SU-DHL-6 (cell line): ENCODE results near the gene RPA3.
A peak's percentile ranks its signal among the peaks of the same experiment; 100 is the strongest.

Experiments used
- H2AFZ ChIP-seq: fragments of 200-600 bp; sonication (generic); 2 replicates; pipeline ENCODE4 v1.6.1; 2014; ENCODE audit warnings: low read depth, mild to moderate bottlenecking, moderate library complexity, mixed read lengths, antibody characterized with exemption, low read length; ENCODE audit not compliant: severe bottlenecking
- H3F3A ChIP-seq: fragments of 200-600 bp; shearing (Covaris generic); 2 replicates; pipeline ENCODE4 v1.6.0; 2016; ENCODE audit warnings: antibody characterized with exemption, mild to moderate bottlenecking; ENCODE audit not compliant: insufficient read depth
- H3K27ac ChIP-seq: fragments of 200-600 bp; sonication (generic); 2 replicates; pipeline ENCODE4 v1.5.1; 2016; ENCODE audit warnings: low read depth, mild to moderate bottlenecking, low read length, moderate library complexity, mixed read lengths
- H3K27me3 ChIP-seq: fragments of 200-600 bp; sonication (generic), shearing (Covaris generic); 2 replicates; pipeline ENCODE4 v1.6.0; 2014; ENCODE audit warnings: mild to moderate bottlenecking, low read length
- H3K36me3 ChIP-seq: fragments of 200-600 bp; sonication (generic); 2 replicates; pipeline ENCODE4 v1.6.1; 2014; ENCODE audit warnings: mild to moderate bottlenecking, low read length, mixed read lengths
- H3K4me2 ChIP-seq: fragments of 300-600, 200-600 bp; shearing (Covaris generic), sonication (generic); 2 replicates; pipeline ENCODE4 v1.6.0; 2014; ENCODE audit warnings: low read length, low read depth, mild to moderate bottlenecking; ENCODE audit not compliant: poor library complexity, severe bottlenecking
- H3K4me3 ChIP-seq: fragments of 200-600 bp; sonication (generic); 2 replicates; pipeline ENCODE4 v1.5.1; 2014; ENCODE audit warnings: antibody characterized with exemption, low read length, mild to moderate bottlenecking, mixed read lengths; ENCODE audit not compliant: insufficient read depth, poor library complexity, severe bottlenecking
- H3K79me2 ChIP-seq: fragments of 200-600 bp; sonication (generic); 2 replicates; pipeline ENCODE4 v1.6.1; 2014; ENCODE audit warnings: mild to moderate bottlenecking, low read length, moderate library complexity; ENCODE audit not compliant: insufficient read depth
- H3K9ac ChIP-seq: fragments of 200-600 bp; sonication (generic); 2 replicates; pipeline ENCODE4 v1.7.0; 2014; ENCODE audit warnings: mild to moderate bottlenecking, low read length
- H3K9me2 ChIP-seq: fragments of 200-600 bp; sonication (generic); replicated peaks from 2 replicates; pipeline ENCODE4 v1.6.1; 2014; ENCODE audit warnings: low read length; ENCODE audit not compliant: insufficient read depth
- H3K9me3 ChIP-seq: fragments of 200-600 bp; sonication (generic); 2 replicates; pipeline ENCODE4 v1.6.1; 2014; ENCODE audit warnings: low read length, mixed read lengths; ENCODE audit not compliant: insufficient read depth
- H4K20me1 ChIP-seq: fragments of 200-600 bp; sonication (generic); 2 replicates; pipeline ENCODE4 v1.6.1; 2014; ENCODE audit warnings: low read depth, mild to moderate bottlenecking, antibody characterized with exemption, low read length, moderate library complexity, mixed read lengths
- CTCF ChIP-seq: fragments of 200-600 bp; sonication (generic); IDR thresholded peaks from one replicate; pipeline ENCODE4 v1.5.1; 2017; ENCODE audit warnings: antibody characterized with exemption, mild to moderate bottlenecking, low read length, moderate library complexity; ENCODE audit not compliant: insufficient read depth, poor library complexity, severe bottlenecking
- EZH2phosphoT487 ChIP-seq: fragments of 200-600 bp; sonication (generic), shearing (Covaris generic); conservative IDR thresholded peaks from 2 replicates; pipeline ENCODE4 v1.6.1; 2018; ENCODE audit warnings: mild to moderate bottlenecking, antibody characterized with exemption, low read length, moderate library complexity, mixed read lengths

RPA3 gene

DNA sequence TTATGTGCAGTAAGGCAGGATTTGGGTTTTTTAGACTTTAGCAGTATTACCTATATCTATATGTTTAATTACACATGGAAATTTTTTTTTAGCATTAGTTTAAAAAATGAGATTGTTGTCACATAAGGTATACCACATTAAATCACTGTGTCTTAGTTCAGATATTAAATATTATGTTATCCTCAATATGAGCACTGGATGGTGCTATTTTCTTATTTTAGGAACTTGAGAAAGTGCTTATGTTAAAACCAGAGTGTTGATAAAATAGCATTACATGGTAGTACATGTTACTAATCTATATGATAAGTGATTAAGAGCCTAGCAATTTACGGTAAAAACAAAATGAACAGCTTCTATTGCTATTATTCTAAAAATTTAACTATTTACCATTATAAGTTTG, 123.0 kb downstream of the RPA3 start:
- no peaks in the 10 kb centered on the region for H3K79me2 ChIP-seq
- no peak overlapping the region for H3K4me3 ChIP-seq
- no peak overlapping the region for H2AFZ ChIP-seq
- H3K9ac ChIP-seq = no peak overlapping the region
- H3F3A ChIP-seq = peaks cover 13% of the 10 kb centered on the region; the same call in 1 of the 2 replicates
- H3K27ac ChIP-seq = no peak overlapping the region
- no peaks in the 10 kb centered on the region for H3K27me3 ChIP-seq
- no peaks in the 10 kb centered on the region for H3K9me3 ChIP-seq
- TF ChIP-seq CTCF (peak; percentile 53), EZH2phosphoT487 (no peak)
- 0 out of 2 replicates have a peak, but pooled peaks cover 3% of the 10 kb centered on the region for H4K20me1 ChIP-seq
- H3K36me3 ChIP-seq = peaks cover 57% of the 10 kb centered on the region
- H3K4me2 ChIP-seq = no peak overlapping the region
- H3K9me2 ChIP-seq = no peaks in the 10 kb centered on the region
